GM12878 (cell line): ENCODE results near the gene CFAP99. TPM values are rescaled to one million over a fixed set of nuclear protein-coding genes. Genes with fewer than 3 reads are reported as not detected.

ENCODE experiments used
- ATAC-seq: fragments of 200-7000 bp; cut with Tn5 transposase; 3 replicates; pipeline ENCODE4 v1.9.1; 2020; ENCODE audit warnings: mild to moderate bottlenecking, moderate library complexity
- BruUV-seq: library from RNA; stranded (reverse); fragments of 400-500 nt; replicated peaks from 2 replicates; lab custom pipeline; 2021; lab: Mats Ljungman, UMichigan
- CTCF ChIA-PET: fragments of 300-600 bp; sonication (Branson Sonifier 250); formaldehyde crosslinking; extraction: SDS; loops from one replicate; lab custom pipeline; 2021; ENCODE audit warnings: inconsistent platforms; lab: Yijun Ruan, JAX
- POLR2A ChIA-PET: fragments of 350-600 bp; formaldehyde crosslinking; extraction: SDS; loops from one replicate; lab custom pipeline; 2021; ENCODE audit warnings: inconsistent platforms; lab: Charles Lee
- RAD21 ChIA-PET: fragments of 300-600 bp; sonication (Branson Sonifier 250); formaldehyde crosslinking; loops from one replicate; lab custom pipeline; 2023; ENCODE audit warnings: antibody characterized with exemption; ENCODE audit not compliant: unreplicated experiment; lab: Charles Lee
- SMC1A ChIA-PET: fragments of 300-600 bp; sonication (Branson Sonifier 250); formaldehyde crosslinking; loops from one replicate; lab custom pipeline; 2023; ENCODE audit not compliant: unreplicated experiment, uncharacterized antibody; lab: Charles Lee
- DNase-seq: peaks from one replicate; pipeline ENCODE4 v3.0.0-alpha.2; 2011; ENCODE audit warnings: low read depth, low spot score
- FAIRE-seq: peaks from 3 replicates; lab custom pipeline; 2011; peaks lifted over from hg19 to GRCh38; lab: Jason Lieb, UNC
- H2AFZ ChIP-seq: 2 replicates; pipeline ENCODE4 v1.6.0; 2011; ENCODE audit warnings: low read depth, low read length, control low read depth; ENCODE audit not compliant: control insufficient read depth
- H3K27ac ChIP-seq: 2 replicates; pipeline ENCODE4 v1.5.1; 2011; ENCODE audit warnings: control low read depth; ENCODE audit not compliant: control insufficient read depth, insufficient read depth
- H3K27me3 ChIP-seq, 2 experiments: replicated peaks in 1 of 2; 2 replicates each; pipeline versions ENCODE4 v1.6.0 to v1.6.1; 2011; ENCODE audit warnings: low read length in 1 of 2; ENCODE audit not compliant: control insufficient read depth in 2 of 2, insufficient read depth in 2 of 2
- H3K36me3 ChIP-seq, 2 experiments: 2 replicates each; pipeline ENCODE4 v1.5.1; 2011; ENCODE audit warnings: low read length in 1 of 2; ENCODE audit not compliant: control insufficient read depth in 2 of 2, insufficient read depth in 2 of 2
- H3K4me1 ChIP-seq: 2 replicates; pipeline ENCODE4 v1.6.1; 2011; ENCODE audit warnings: mild to moderate bottlenecking, low read length, moderate library complexity, mixed read lengths; ENCODE audit not compliant: control insufficient read depth, insufficient read depth
- H3K4me2 ChIP-seq: 2 replicates; pipeline ENCODE4 v1.6.0; 2011; ENCODE audit warnings: control low read depth; ENCODE audit not compliant: control insufficient read depth, insufficient read depth
- H3K4me3 ChIP-seq: fragments of 200-600 bp; sonication (generic); 2 replicates; pipeline ENCODE4 v1.5.1; 2016
- H3K79me2 ChIP-seq: 2 replicates; pipeline ENCODE4 v1.6.0; 2011; ENCODE audit warnings: low read length; ENCODE audit not compliant: control insufficient read depth, insufficient read depth
- H3K9ac ChIP-seq: 2 replicates; pipeline ENCODE4 v1.8.0; 2011; ENCODE audit warnings: low read length, control low read depth, mixed read lengths; ENCODE audit not compliant: control insufficient read depth, insufficient read depth
- H3K9me3 ChIP-seq: replicated peaks from 3 replicates; pipeline ENCODE4 v1.5.1; 2011; ENCODE audit warnings: mild to moderate bottlenecking, low read length; ENCODE audit not compliant: control insufficient read depth, insufficient read depth
- H4K20me1 ChIP-seq: 2 replicates; pipeline ENCODE4 v1.6.0; 2011; ENCODE audit not compliant: control insufficient read depth, insufficient read depth
- ASH2L ChIP-seq: fragments of 300-600, 200-600 bp; sonication (generic); IDR thresholded peaks from 2 replicates; pipeline ENCODE4 v1.6.1; 2017; ENCODE audit warnings: low read depth, mild to moderate bottlenecking, borderline replicate concordance
- ATF7 ChIP-seq: fragments of 450-650 bp; IDR thresholded peaks from 2 replicates; pipeline ENCODE4 v1.6.1; 2016; ENCODE audit warnings: low read depth, mild to moderate bottlenecking
- CBX3 ChIP-seq: fragments of 200-600 bp; sonication (generic); IDR thresholded peaks from 2 replicates; pipeline ENCODE4 v1.6.1; 2016; ENCODE audit warnings: low read depth, borderline replicate concordance
- CHD2 ChIP-seq: IDR thresholded peaks from 2 replicates; pipeline ENCODE4 v1.6.1; 2011; ENCODE audit warnings: low read depth, low read length, improper control_type of control experiment, borderline replicate concordance
- CREM ChIP-seq: IDR thresholded peaks from 2 replicates; pipeline ENCODE4 v1.6.1; 2014; ENCODE audit warnings: antibody characterized with exemption, low read depth
- CTCF ChIP-seq, 3 experiments: IDR thresholded peaks in 2 of 3; conservative IDR thresholded peaks in 1 of 3; 2 replicates each; pipeline ENCODE4 v1.5.1; 2011; ENCODE audit warnings: low read depth in 3 of 3, low read length in 3 of 3, mild to moderate bottlenecking in 3 of 3, control low read depth in 2 of 3, moderate library complexity in 2 of 3, inconsistent platforms in 1 of 3, mixed read lengths in 1 of 3; ENCODE audit not compliant: control insufficient read depth in 2 of 3, insufficient read depth in 1 of 3; ENCODE audit errors: extremely low read depth in 1 of 3
- FOXK2 ChIP-seq: fragments of 450-650 bp; IDR thresholded peaks from 2 replicates; pipeline ENCODE4 v1.6.1; 2017; ENCODE audit warnings: mild to moderate bottlenecking, moderate library complexity
- GATAD2B ChIP-seq: fragments of 450-650 bp; conservative IDR thresholded peaks from 2 replicates; pipeline ENCODE4 v1.6.1; 2017; ENCODE audit warnings: low read depth, mild to moderate bottlenecking, moderate library complexity
- HCFC1 ChIP-seq: fragments of 150-350 bp; IDR thresholded peaks from 2 replicates; pipeline ENCODE4 v1.6.1; 2014; ENCODE audit warnings: low read length
- KLF5 ChIP-seq: fragments of 450-650 bp; IDR thresholded peaks from 2 replicates; pipeline ENCODE4 v1.6.1; 2014; ENCODE audit warnings: mild to moderate bottlenecking; ENCODE audit not compliant: partially characterized antibody
- MEF2A ChIP-seq: IDR thresholded peaks from 2 replicates; pipeline ENCODE4 v1.6.1; 2011; ENCODE audit warnings: low read depth, mild to moderate bottlenecking, low read length, moderate library complexity; ENCODE audit not compliant: insufficient read depth
- NFIC ChIP-seq: IDR thresholded peaks from 2 replicates; pipeline ENCODE4 v1.6.1; 2012; ENCODE audit warnings: low read depth, mild to moderate bottlenecking, inconsistent platforms, low read length, moderate library complexity
- POLR2A ChIP-seq: IDR thresholded peaks from 2 replicates; pipeline ENCODE4 v1.6.1; 2011; ENCODE audit warnings: low read depth, mild to moderate bottlenecking, low read length
- RAD51 ChIP-seq: fragments of 450-650 bp; IDR thresholded peaks from 2 replicates; pipeline ENCODE4 v1.6.1; 2016; ENCODE audit warnings: moderate library complexity, mild to moderate bottlenecking, inconsistent platforms
- SMC3 ChIP-seq: IDR thresholded peaks from 2 replicates; pipeline ENCODE4 v1.6.1; 2011; ENCODE audit warnings: low read length, improper control_type of control experiment, borderline replicate concordance
- STAT3 ChIP-seq: IDR thresholded peaks from 2 replicates; pipeline ENCODE4 v1.6.1; 2011; ENCODE audit warnings: low read depth, low read length, improper control_type of control experiment
- TAF1 ChIP-seq: IDR thresholded peaks from 2 replicates; pipeline ENCODE4 v1.6.1; 2011; ENCODE audit warnings: mild to moderate bottlenecking, low read depth, low read length, borderline replicate concordance
- ZNF384 ChIP-seq: IDR thresholded peaks from 2 replicates; pipeline ENCODE4 v1.6.1; 2012; ENCODE audit warnings: low read depth, mild to moderate bottlenecking, low read length, improper control_type of control experiment, borderline replicate concordance
- ZZZ3 ChIP-seq: IDR thresholded peaks from 2 replicates; pipeline ENCODE4 v1.6.1; 2011; ENCODE audit warnings: low read depth; ENCODE audit not compliant: control insufficient read depth, insufficient read length
- WGBS: methylation state at CpG from one replicate; pipeline ENCODE4 v1.1.6; 2016; ENCODE audit warnings: low lambda C conversion rate; ENCODE audit not compliant: insufficient replicate concordance, insufficient coverage; ENCODE audit errors: missing lambda C conversion rate; 5-methylcytosine and 5-hydroxymethylcytosine counted together
- in situ Hi-C: fragments of 300-500 bp; cut with MboI; formaldehyde crosslinking; loops from 9 replicates; pipeline ENCODE4 v1.14.3; 2018; ENCODE audit warnings: mixed read lengths
- intact Hi-C: fragments of 100-400 bp; cut with micrococcal nuclease; formaldehyde crosslinking; loops from one replicate; pipeline ENCODE4 v1.14.2; 2022; ENCODE audit not compliant: unreplicated experiment
- polyA plus RNA-seq, 11 experiments: library from polyadenylated mRNA; depleted of rRNA in 4 of 11; unstranded in 6 of 11; stranded (reverse) in 5 of 11; fragments of >200 nt; fragmentation: Nextera tagmentation in 4 of 11; fragmentation: Illumina TruSeq in 1 of 11; extraction: Ambion mirVana in 4 of 11; extraction: Trizol in 1 of 11; gene quantifications; 1 replicate in 1 of 11; 2 replicates in 10 of 11; pipeline versions ENCODE4 v1.2.1 to v1.2.3, GENCODE V29; 2011 to 2016; ENCODE audit warnings: inconsistent platforms in 2 of 11, missing spikeins in 2 of 11, low read depth in 1 of 11
- total RNA-seq, 4 experiments: library from RNA; depleted of rRNA in 3 of 4; stranded (reverse); fragments of >200 nt in 3 of 4; fragmentation: Illumina TruSeq in 1 of 4; extraction: Trizol in 1 of 4; gene quantifications; 2 replicates each; pipeline versions ENCODE4 v1.2.1 to v1.2.3, GENCODE V29; 2013 to 2021
- TF ChIP-seq, protein P1 (sequence below): fragments of 450-650 bp; IDR thresholded peaks from 2 replicates; pipeline ENCODE4 v1.6.1; 2016; ENCODE audit warnings: mild to moderate bottlenecking

CFAP99 gene
- total and polyA plus RNA-seq, 10 of the 15 experiments (the other 5 are each of a cell fraction or from before 2014, with no cell fraction given) = not detected

- H3K4me3 ChIP-seq = no peak overlapping the region
- peak; percentile 43 for ATAC-seq
- no peaks in the 10 kb centered on the region for H3K79me2 ChIP-seq
- no TSS peak for BruUV-seq
- no peaks in the 10 kb centered on the region for H3K9me3 ChIP-seq
- FAIRE-seq = no peak
- H3K36me3 ChIP-seq = no peaks in the 10 kb centered on the region
- no peak overlapping the region for H3K27ac ChIP-seq
- TF ChIP-seq HCFC1 (no peak), POLR2A (no peak), CREM (no peak), CHD2 (no peak), MEF2A (no peak), ZZZ3 (no peak), TAF1 (no peak), RAD51 (no peak), NFIC (no peak), SMC3 (no peak), FOXK2 (no peak), ZNF384 (no peak), STAT3 (no peak), ATF7 (no peak), CTCF (IDR thresholded peaks at IDR 0.05 in 2 of 3, conservative IDR thresholded peaks at IDR 0.05 in 1 of 3; ENCODE audit: control insufficient read depth in 2 of 3, extremely low read depth in 1 of 3, insufficient read depth in 1 of 3, low read depth in 3 of 3, low read length in 3 of 3) (no peak), GATAD2B (no peak), ASH2L (no peak), CBX3 (no peak), KLF5 (no peak)
- TF ChIP-seq, protein P1, sequence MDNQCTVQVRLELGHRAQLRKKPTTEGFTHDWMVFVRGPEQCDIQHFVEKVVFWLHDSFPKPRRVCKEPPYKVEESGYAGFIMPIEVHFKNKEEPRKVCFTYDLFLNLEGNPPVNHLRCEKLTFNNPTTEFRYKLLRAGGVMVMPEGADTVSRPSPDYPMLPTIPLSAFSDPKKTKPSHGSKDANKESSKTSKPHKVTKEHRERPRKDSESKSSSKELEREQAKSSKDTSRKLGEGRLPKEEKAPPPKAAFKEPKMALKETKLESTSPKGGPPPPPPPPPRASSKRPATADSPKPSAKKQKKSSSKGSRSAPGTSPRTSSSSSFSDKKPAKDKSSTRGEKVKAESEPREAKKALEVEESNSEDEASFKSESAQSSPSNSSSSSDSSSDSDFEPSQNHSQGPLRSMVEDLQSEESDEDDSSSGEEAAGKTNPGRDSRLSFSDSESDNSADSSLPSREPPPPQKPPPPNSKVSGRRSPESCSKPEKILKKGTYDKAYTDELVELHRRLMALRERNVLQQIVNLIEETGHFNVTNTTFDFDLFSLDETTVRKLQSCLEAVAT = no peak
- ChIA-PET POLR2A (interaction anchor here (0.6 to 0.9 kb wide), 2 partner anchors 28 to 29 kb away, joined by 3 read pairs; no protein-coding TSS in a partner anchor), RAD21 (no interaction called here), CTCF (interaction anchor here (1.4 to 2.1 kb wide), 2 partner anchors 9 to 10 kb away, joined by 3 to 8 read pairs; no protein-coding TSS in a partner anchor), SMC1A (interaction anchor here (0.6 kb wide), 1 partner anchor 14 kb away, joined by 3 read pairs; no protein-coding TSS in a partner anchor)
- no peak for DNase-seq
- H2AFZ ChIP-seq = no peak overlapping the region
- in situ Hi-C loops (no loop called here), intact Hi-C loops (no loop called here)
- H3K9ac ChIP-seq = no peak overlapping the region
- no peaks in the 10 kb centered on the region for H3K4me1 ChIP-seq
- no peaks in the 10 kb centered on the region; a peak in 2 of 4 replicates for H3K27me3 ChIP-seq
- 39% methylated on average over 16 of the region's 16 CpGs for WGBS
- H3K4me2 ChIP-seq = no peak overlapping the region
- H4K20me1 ChIP-seq = no peaks in the 10 kb centered on the region
These were observed 31.8 kb downstream of the CFAP99 start for GRCh38 chr4:2450394-2451035.
